Omental fat pad (tissue), 4 donors: ENCODE data around the gene EFL1. TPM values are rescaled to one million over a fixed set of nuclear protein-coding genes. Genes with fewer than 3 reads are reported as not detected.

ENCODE experiments used
- ATAC-seq: fragments of 150-250 bp; one replicate; pipeline ENCODE4 v1.9.1; 2016; ENCODE audit warnings: mild to moderate bottlenecking, moderate library complexity; ENCODE audit not compliant: low FRiP score
- DNase-seq: peaks from one replicate; pipeline ENCODE4 v3.0.0-alpha.2; 2019; ENCODE audit warnings: low spot score
- total RNA-seq, 4 donors: library from RNA; depleted of rRNA; stranded (reverse); fragments of >200 nt; gene quantifications; one replicate each; pipeline ENCODE4 v1.1.0, GENCODE V29; 2016
- TF ChIP-seq, protein P1 (sequence below), 3 donors: fragments of 450-650 bp; IDR thresholded peaks; one replicate each; pipeline ENCODE4 v1.5.1; 2016 to 2017; ENCODE audit warnings: antibody characterized with exemption in 3 of 3, mild to moderate bottlenecking in 3 of 3, moderate library complexity in 2 of 3

EFL1 gene
- total RNA-seq, 4 donors from 2014 or later = 11.9 to 15.9 (median 14.8) TPM

DNA sequence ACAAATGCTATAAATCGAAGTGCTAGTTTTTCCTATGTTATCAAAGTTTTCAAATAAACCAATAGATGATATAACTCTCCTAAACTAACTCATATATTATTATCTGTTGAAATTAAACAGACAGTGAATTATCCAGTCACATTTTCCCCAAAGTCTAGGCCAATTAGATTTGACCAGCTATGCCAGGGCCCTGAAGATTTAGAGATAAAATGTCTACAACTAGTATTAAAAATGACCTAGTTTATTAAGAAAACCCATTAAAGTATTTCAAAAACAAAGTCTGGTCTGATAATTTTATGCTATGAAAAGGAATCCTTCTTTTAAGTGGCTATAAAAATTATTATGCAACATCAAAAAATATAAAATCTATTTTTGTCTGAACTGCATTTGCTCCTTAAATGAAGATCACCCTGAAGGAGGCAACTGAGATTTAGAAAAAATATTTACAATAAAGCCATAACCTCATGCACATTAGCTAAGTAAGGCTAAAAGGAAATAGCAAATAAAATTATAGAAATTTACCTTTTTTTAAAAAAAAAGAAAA is 133.3 kb downstream of the EFL1 start:
- DNase-seq (no peak), ATAC-seq (no peak)
- TF ChIP-seq, protein P1, sequence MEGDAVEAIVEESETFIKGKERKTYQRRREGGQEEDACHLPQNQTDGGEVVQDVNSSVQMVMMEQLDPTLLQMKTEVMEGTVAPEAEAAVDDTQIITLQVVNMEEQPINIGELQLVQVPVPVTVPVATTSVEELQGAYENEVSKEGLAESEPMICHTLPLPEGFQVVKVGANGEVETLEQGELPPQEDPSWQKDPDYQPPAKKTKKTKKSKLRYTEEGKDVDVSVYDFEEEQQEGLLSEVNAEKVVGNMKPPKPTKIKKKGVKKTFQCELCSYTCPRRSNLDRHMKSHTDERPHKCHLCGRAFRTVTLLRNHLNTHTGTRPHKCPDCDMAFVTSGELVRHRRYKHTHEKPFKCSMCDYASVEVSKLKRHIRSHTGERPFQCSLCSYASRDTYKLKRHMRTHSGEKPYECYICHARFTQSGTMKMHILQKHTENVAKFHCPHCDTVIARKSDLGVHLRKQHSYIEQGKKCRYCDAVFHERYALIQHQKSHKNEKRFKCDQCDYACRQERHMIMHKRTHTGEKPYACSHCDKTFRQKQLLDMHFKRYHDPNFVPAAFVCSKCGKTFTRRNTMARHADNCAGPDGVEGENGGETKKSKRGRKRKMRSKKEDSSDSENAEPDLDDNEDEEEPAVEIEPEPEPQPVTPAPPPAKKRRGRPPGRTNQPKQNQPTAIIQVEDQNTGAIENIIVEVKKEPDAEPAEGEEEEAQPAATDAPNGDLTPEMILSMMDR (IDR thresholded peaks at IDR 0.05) = no peak

DNA sequence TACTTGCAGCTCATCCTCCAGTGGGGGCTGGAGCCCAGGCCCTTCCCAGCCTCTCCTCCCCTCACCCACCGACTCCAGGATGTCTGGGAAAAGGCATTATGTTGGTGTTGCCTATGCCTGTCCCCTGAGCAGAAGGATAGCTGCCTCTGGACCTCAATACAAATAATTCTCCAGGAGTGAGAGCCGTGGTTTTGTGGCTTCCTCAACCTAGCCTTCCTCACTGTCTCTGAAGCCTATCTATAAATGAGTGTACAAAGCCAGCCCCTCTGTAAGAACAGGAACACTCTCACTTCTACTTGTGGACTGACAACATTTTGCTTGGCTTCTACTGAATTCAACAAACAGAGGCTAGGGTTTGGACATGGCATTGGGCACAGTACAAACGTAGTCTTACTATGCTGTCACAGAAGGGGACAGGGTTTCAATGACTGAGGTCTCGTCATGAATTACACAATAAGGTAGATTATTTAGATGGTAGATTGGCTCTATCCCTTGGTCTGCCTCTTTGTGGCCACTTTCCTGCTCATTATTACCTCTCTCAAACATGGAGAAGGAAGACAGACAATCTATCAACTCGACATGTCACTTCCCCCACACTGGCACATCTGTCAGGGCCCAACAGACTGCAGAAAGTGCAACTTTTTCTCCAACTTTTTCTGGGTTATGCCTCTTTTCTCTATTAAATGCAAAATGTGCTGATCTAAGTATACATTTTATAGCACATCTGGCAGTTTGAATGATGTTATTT is 134.0 kb downstream of the EFL1 start:
- ATAC-seq (no peak), DNase-seq (no peak)
- TF ChIP-seq, protein P1 (IDR thresholded peaks at IDR 0.05) = no peak

DNA sequence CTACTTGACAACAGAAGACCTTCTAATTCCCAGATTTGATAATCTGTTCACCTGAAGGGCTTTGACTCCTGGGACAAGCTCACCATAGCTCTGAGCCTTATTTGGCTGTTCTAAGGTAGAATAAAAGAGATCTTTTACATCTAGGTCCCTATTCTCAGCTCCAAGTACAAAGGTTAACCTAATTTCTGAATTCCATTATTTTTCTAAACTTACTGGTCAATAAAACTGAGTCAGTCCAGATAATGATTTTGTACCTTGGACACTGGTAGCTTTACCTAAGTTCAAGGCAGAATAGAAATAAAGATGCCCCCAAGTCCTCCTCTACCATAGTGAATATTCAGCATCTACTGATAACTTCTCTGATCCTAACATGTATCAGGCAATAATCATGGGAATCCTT is 135.0 kb downstream of the EFL1 start:
- DNase-seq (no peak), ATAC-seq (no peak)
- TF ChIP-seq, protein P1 (IDR thresholded peaks at IDR 0.05) = no peak

DNA sequence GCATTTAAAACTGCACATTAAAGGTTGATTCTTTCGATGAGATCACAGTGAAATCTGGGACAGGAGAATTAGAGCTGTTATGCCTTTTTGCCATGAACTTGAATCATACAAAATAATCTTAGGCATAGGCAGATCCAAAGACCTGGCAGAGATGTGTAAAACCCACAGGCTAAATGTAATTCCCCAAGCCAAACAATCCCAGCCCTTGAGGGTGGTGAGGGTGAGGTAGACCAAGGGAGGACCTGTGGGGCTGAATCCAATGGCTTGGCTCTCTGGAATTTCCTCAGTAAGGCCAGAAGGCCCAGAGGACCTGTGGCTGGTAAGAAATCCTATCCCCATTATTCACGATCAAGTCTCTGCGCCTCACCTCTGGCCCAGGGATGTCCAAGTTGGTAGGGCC is 136.2 kb downstream of the EFL1 start:
- DNase-seq = no peak
- TF ChIP-seq, protein P1 (IDR thresholded peaks at IDR 0.05) = no peak
- ATAC-seq = no peak

DNA sequence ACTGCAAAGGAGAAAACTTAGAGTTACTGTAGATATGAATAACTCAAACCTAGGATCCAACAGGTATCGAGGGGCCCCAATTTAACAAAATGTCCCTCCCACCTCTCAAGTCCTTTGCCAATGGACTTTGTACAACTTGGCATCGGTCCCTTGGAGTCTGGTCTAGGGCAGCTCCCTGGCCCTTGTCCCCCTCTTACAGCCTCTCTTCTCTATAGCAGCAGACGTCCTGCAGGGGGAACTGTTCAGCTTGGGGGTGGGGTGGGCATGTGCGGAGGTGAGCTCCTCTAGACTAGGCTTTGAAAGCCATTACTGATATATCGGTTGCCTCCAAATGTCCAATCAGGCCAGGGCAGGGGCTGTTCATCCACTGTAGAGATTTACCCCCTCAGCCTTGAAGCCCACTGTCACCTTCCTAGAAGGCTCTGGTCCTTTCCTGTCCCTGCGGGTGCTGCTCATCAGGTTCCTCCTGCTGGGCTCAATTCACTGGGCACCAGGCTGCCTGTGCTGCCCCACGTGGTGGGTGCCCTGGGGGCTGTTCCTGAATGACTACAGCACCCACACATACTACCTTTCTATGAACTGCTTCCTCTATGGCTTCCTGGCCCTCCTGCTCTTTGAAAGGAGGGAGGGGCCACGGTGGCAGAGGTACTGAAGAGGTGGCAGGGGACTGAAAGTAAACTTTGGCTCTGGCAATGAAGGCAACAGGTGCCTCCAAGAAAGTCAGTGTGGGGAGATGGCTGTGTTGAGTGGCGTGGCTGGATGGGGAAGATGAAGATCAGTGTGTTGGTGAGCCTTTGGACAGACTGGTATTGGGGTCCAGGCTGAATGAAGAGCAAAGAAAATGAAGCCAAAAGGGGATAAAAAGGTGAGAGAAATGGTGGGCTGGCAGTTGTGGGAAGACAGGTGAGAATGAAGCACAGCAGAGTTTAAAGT is 137.9 kb downstream of the EFL1 start:
- TF ChIP-seq, protein P1 (IDR thresholded peaks at IDR 0.05) = no peak
- ATAC-seq (no peak), DNase-seq (no peak)

DNA sequence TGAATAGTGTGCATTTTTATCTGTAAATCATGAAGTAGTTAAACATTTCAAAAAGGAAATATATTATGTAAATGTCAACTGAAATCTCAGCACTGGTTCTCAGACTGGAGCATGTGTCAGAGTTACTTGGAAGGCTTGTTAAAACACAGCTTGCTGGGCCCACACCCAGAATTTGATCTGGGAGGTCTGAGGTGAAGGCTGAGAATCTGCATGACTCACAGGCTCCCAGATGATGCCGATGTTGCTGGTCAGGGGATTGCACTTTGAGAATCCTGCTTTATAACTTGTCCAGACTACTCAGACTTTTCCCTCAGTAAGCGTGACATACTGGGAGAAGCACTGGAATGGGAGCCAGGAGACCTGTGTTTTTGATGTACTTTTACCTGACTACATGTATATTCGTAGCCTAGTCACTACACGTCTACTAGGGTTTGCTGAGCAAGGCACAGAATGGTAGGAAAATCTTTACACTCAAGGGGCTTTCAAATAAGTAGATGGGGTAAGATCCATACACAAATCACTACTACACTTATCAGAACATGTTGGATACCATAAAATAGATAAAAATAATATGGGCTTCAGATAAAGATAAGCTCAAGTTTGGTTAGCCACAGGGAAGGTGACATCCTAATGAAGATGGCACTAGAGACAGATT is 139.7 kb downstream of the EFL1 start:
- DNase-seq (no peak), ATAC-seq (peak; percentile 89)
- TF ChIP-seq, protein P1 (IDR thresholded peaks at IDR 0.05) = no peak
